Measurements from ENCODE around the gene COL9A2. TPM values are rescaled to one million over a fixed set of nuclear protein-coding genes. Genes with fewer than 3 reads are reported as not detected.
A peak's percentile ranks its signal among the peaks of the same experiment; 100 is the strongest.

COL9A2 gene
- polyA plus RNA-seq = 11.0 TPM
- long read RNA-seq, donor 1 = 0 reads
- long read RNA-seq, donor 2 = 0 reads
- long read RNA-seq, donor 3 = 0 reads
- long read RNA-seq, donor 4 = 0 reads
- long read RNA-seq, donor 5 = 0 reads
- long read RNA-seq, donor 6 = 0 reads
- long read RNA-seq, donor 7 = 0 reads
- long read RNA-seq, donor 8 = 0 reads
- long read RNA-seq, donor 9 = 0 reads
- long read RNA-seq, donor 10 = 0 reads
- long read RNA-seq, donor 11 = 0 reads

DNA sequence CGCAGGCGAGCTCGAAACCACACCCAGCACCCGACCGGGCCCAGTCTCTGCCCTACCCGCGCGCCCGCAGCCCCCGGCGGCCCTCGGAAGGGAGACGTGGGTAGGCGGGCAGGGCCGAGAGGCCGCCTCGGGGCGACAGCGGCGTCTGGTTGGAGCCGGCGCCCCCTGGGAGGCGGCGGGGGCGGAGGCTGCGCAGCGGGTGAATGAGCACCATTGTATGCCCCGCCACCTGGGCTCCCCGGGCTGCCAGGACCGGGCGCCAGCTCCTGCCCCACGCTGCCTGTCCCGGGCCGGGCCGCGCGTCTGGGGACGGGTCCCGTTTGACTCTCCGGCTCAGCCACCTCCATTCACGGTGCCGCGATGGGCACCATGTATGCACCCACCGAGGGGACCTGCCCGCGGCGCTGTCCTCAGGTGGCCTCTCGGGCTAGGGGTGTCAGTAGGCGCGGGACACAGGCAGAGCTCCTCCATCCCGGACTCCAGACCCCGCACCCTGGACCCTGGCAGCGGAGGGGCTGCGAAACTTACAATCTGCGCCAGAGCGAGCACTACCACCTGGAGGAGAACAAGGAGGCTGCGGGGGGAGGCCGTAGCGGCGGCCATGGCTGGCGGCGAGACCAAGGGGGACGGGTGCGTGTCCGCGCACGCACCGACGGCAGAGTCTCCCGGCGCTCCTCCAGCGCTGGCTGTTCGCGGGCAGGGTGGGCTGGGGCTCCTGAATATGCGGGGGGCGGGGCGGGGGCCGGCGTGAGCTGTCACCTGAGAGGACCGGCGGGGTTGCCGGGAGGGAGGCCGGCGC, at the start of gene COL9A2:
COL9A2 (minus strand) TSS at position 692 of the 799 bp plus-strand sequence; CDS start at position 603, 89 bp downstream.
- WGBS (ENCODE audit: insufficient coverage, low lambda C conversion rate) = no CpG with 5 or more reads among the region's 84 CpGs
- peaks cover 9% of the 10 kb centered on the region for H3K9me3 ChIP-seq (ENCODE audit: control insufficient read depth, low read depth, low read length)
- DNase-seq = peak in 1 of 2 donors; percentile 66
- H3K4me3 ChIP-seq (ENCODE audit: low read length) = peak within 1 kb of the TSS; percentile 31
- no peaks in the 10 kb centered on the region for H3K36me3 ChIP-seq (ENCODE audit: control insufficient read depth, insufficient read depth, low read length)
- peaks cover 50% of the 10 kb centered on the region for H3K27me3 ChIP-seq (ENCODE audit: control insufficient read depth, insufficient read depth, low read length)
- no peak within 1 kb of the TSS for H3K27ac ChIP-seq (ENCODE audit: low read length)
- H3K4me1 ChIP-seq (ENCODE audit: control insufficient read depth, insufficient read depth, low read length) = peaks cover 43% of the 10 kb centered on the region

DNA sequence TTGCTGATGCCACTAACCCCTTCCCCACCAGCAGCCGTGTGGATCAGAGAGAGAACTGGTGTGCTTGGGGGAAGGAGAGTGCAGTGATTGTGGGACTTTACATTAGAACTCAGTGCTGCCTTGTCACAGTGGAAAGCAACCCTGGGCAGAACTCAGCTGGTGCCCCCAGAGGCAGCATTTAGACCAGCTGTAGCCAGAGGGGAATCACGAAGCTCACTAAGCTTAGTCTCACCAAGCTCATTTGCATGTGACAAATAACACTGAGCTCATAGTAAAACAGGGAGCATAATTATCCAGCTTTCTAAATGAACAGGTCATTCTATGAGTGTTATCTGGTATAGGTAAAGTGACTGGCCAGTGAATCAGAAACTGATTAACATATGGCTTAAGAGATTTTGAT, 46.6 kb upstream of the COL9A2 start:
- no CpG with 5 or more reads among the region's 2 CpGs for WGBS (ENCODE audit: insufficient coverage, low lambda C conversion rate)
- no peak overlapping the region for H3K4me3 ChIP-seq (ENCODE audit: low read length)
- peaks cover 5% of the 10 kb centered on the region for H3K9me3 ChIP-seq (ENCODE audit: control insufficient read depth, low read depth, low read length)
- no peaks in the 10 kb centered on the region for H3K36me3 ChIP-seq (ENCODE audit: control insufficient read depth, insufficient read depth, low read length)
- no peak overlapping the region for H3K27ac ChIP-seq (ENCODE audit: low read length)
- H3K27me3 ChIP-seq (ENCODE audit: control insufficient read depth, insufficient read depth, low read length) = peaks cover 3% of the 10 kb centered on the region
- no peaks in the 10 kb centered on the region for H3K4me1 ChIP-seq (ENCODE audit: control insufficient read depth, insufficient read depth, low read length)
- DNase-seq = no peak

DNA sequence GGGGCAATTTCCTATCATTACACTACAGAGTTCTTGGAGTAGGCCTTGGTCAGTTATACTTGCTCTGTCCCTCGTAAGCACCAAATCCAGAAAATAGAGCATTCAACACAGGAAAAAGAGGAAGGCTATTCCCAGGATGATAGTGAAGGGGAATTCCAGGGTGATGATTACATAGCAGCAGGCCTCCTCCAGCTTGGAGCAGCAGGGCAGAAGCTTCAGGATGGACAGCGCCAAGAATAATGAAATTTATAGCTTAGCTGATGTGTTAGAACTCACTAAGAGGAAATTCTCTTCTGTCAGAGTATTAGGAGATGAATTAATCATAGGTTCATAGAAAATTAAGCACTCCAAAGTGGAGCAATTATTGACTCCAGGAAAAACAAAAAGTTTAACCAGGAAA, 45.6 kb upstream of the COL9A2 start:
- Histone ChIP-seq H3K27me3 (ENCODE audit: control insufficient read depth, insufficient read depth, low read length) (peaks cover 3% of the 10 kb centered on the region), H3K27ac (ENCODE audit: low read length) (no peak overlapping the region), H3K9me3 (ENCODE audit: control insufficient read depth, low read depth, low read length) (peaks cover 6% of the 10 kb centered on the region), H3K4me1 (ENCODE audit: control insufficient read depth, insufficient read depth, low read length) (no peaks in the 10 kb centered on the region), H3K36me3 (ENCODE audit: control insufficient read depth, insufficient read depth, low read length) (no peaks in the 10 kb centered on the region), H3K4me3 (ENCODE audit: low read length) (no peak overlapping the region)
- no CpG with 5 or more reads among the region's 2 CpGs for WGBS (ENCODE audit: insufficient coverage, low lambda C conversion rate)
- no peak for DNase-seq

DNA sequence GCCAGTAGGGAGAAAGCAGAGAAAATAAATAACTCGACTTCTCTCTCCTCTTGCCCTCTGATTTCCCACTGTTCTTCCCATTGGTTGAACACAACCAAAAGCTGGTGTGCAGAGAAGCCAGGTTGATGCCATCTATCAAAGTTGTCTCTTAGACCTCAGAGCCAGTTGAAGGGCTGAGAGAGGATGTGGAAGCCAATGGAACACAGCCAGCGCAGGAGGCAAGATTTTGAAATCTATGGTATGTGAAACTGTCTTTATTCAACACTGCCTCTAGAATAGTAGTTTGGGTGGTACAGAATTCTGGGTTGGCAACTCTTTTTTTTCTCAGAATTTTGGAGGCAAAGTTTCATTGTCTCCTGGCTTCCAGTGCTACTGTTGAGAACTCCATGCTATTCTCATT, 45.1 kb upstream of the COL9A2 start:
- H3K27ac ChIP-seq (ENCODE audit: low read length) = no peak overlapping the region
- peaks cover 11% of the 10 kb centered on the region for H3K9me3 ChIP-seq (ENCODE audit: control insufficient read depth, low read depth, low read length)
- H3K4me1 ChIP-seq (ENCODE audit: control insufficient read depth, insufficient read depth, low read length) = no peaks in the 10 kb centered on the region
- WGBS (ENCODE audit: insufficient coverage, low lambda C conversion rate) = no CpG with 5 or more reads among the region's 2 CpGs
- H3K36me3 ChIP-seq (ENCODE audit: control insufficient read depth, insufficient read depth, low read length) = no peaks in the 10 kb centered on the region
- H3K4me3 ChIP-seq (ENCODE audit: low read length) = no peak overlapping the region
- peaks cover 3% of the 10 kb centered on the region for H3K27me3 ChIP-seq (ENCODE audit: control insufficient read depth, insufficient read depth, low read length)
- no peak for DNase-seq

- WGBS (ENCODE audit: insufficient coverage, low lambda C conversion rate) = 71% methylated on average over 1 of the region's 4 CpGs
- no peak for DNase-seq
- no peak overlapping the region for H3K27ac ChIP-seq (ENCODE audit: low read length)
- H3K9me3 ChIP-seq (ENCODE audit: control insufficient read depth, low read depth, low read length) = peaks cover 12% of the 10 kb centered on the region
- peaks cover 3% of the 10 kb centered on the region for H3K27me3 ChIP-seq (ENCODE audit: control insufficient read depth, insufficient read depth, low read length)
- no peaks in the 10 kb centered on the region for H3K4me1 ChIP-seq (ENCODE audit: control insufficient read depth, insufficient read depth, low read length)
- H3K36me3 ChIP-seq (ENCODE audit: control insufficient read depth, insufficient read depth, low read length) = no peaks in the 10 kb centered on the region
- no peak overlapping the region for H3K4me3 ChIP-seq (ENCODE audit: low read length)
Measured at GRCh38 chr1:40361637-40362036, 44.6 kb upstream of the COL9A2 start.

- no peaks in the 10 kb centered on the region for H3K4me1 ChIP-seq (ENCODE audit: control insufficient read depth, insufficient read depth, low read length)
- no peak overlapping the region for H3K27ac ChIP-seq (ENCODE audit: low read length)
- WGBS (ENCODE audit: insufficient coverage, low lambda C conversion rate) = no CpG with 5 or more reads among the region's 1 CpG
- peaks cover 12% of the 10 kb centered on the region for H3K9me3 ChIP-seq (ENCODE audit: control insufficient read depth, low read depth, low read length)
- no peaks in the 10 kb centered on the region for H3K36me3 ChIP-seq (ENCODE audit: control insufficient read depth, insufficient read depth, low read length)
- peaks cover 3% of the 10 kb centered on the region for H3K27me3 ChIP-seq (ENCODE audit: control insufficient read depth, insufficient read depth, low read length)
- H3K4me3 ChIP-seq (ENCODE audit: low read length) = no peak overlapping the region
- no peak for DNase-seq
Measured at GRCh38 chr1:40361201-40361600, 44.1 kb upstream of the COL9A2 start.

- Histone ChIP-seq H3K27ac (ENCODE audit: low read length) (no peak overlapping the region), H3K4me3 (ENCODE audit: low read length) (no peak overlapping the region), H3K27me3 (ENCODE audit: control insufficient read depth, insufficient read depth, low read length) (peaks cover 3% of the 10 kb centered on the region), H3K4me1 (ENCODE audit: control insufficient read depth, insufficient read depth, low read length) (no peaks in the 10 kb centered on the region), H3K9me3 (ENCODE audit: control insufficient read depth, low read depth, low read length) (peaks cover 12% of the 10 kb centered on the region), H3K36me3 (ENCODE audit: control insufficient read depth, insufficient read depth, low read length) (no peaks in the 10 kb centered on the region)
- DNase-seq = no peak
Measured at GRCh38 chr1:40360631-40361030, 43.5 kb upstream of the COL9A2 start.

DNA sequence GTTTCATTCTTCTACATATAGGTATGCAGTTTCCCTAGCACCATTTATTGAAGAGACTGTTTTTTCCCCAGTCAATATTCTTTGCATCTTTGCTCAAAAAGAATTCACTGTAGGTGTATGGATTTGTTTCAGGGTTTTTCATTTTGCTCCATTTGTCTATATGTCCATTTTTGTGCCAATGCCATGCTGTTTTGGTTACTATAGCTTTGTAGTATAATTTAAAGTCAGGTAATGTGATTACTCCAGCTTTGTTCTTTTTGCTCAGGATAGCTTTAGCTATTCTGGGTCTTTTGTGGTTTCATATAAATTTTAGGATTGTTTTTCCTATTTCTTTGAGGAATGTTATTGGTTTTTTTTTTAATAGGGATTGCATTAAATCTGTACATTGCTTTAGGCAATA, 40.5 kb upstream of the COL9A2 start:
- H3K4me1 ChIP-seq (ENCODE audit: control insufficient read depth, insufficient read depth, low read length) = no peaks in the 10 kb centered on the region
- no peaks in the 10 kb centered on the region for H3K27me3 ChIP-seq (ENCODE audit: control insufficient read depth, insufficient read depth, low read length)
- no peak overlapping the region for H3K4me3 ChIP-seq (ENCODE audit: low read length)
- H3K27ac ChIP-seq (ENCODE audit: low read length) = no peak overlapping the region
- H3K36me3 ChIP-seq (ENCODE audit: control insufficient read depth, insufficient read depth, low read length) = no peaks in the 10 kb centered on the region
- DNase-seq = no peak
- peaks cover 12% of the 10 kb centered on the region for H3K9me3 ChIP-seq (ENCODE audit: control insufficient read depth, low read depth, low read length)

GRCh38 chr1:40353082-40353481, 36.0 kb upstream of the COL9A2 start:
- H3K27ac ChIP-seq (ENCODE audit: low read length) = no peak overlapping the region

GRCh38 chr1:40352126-40352525, 35.0 kb upstream of the COL9A2 start:
- DNase-seq = no peak
- no CpG with 5 or more reads among the region's 3 CpGs for WGBS (ENCODE audit: insufficient coverage, low lambda C conversion rate)
- no peaks in the 10 kb centered on the region for H3K36me3 ChIP-seq (ENCODE audit: control insufficient read depth, insufficient read depth, low read length)
- no peak overlapping the region for H3K27ac ChIP-seq (ENCODE audit: low read length)
- peaks cover under 1% of the 10 kb centered on the region for H3K9me3 ChIP-seq (ENCODE audit: control insufficient read depth, low read depth, low read length)
- H3K4me1 ChIP-seq (ENCODE audit: control insufficient read depth, insufficient read depth, low read length) = no peaks in the 10 kb centered on the region
- H3K27me3 ChIP-seq (ENCODE audit: control insufficient read depth, insufficient read depth, low read length) = no peaks in the 10 kb centered on the region
- no peak overlapping the region for H3K4me3 ChIP-seq (ENCODE audit: low read length)

More at GRCh38 chr1:40353082-40353481, 36.0 kb upstream of the COL9A2 start:
- DNase-seq = no peak
- H3K4me1 ChIP-seq (ENCODE audit: control insufficient read depth, insufficient read depth, low read length) = no peaks in the 10 kb centered on the region
- WGBS (ENCODE audit: insufficient coverage, low lambda C conversion rate) = 80% methylated on average over 1 of the region's 3 CpGs
- H3K36me3 ChIP-seq (ENCODE audit: control insufficient read depth, insufficient read depth, low read length) = no peaks in the 10 kb centered on the region
- no peaks in the 10 kb centered on the region for H3K27me3 ChIP-seq (ENCODE audit: control insufficient read depth, insufficient read depth, low read length)
- no peak overlapping the region for H3K4me3 ChIP-seq (ENCODE audit: low read length)
- peaks cover 8% of the 10 kb centered on the region for H3K9me3 ChIP-seq (ENCODE audit: control insufficient read depth, low read depth, low read length)

GRCh38 chr1:40351124-40351523, 34.0 kb upstream of the COL9A2 start:
- Histone ChIP-seq H3K4me1 (ENCODE audit: control insufficient read depth, insufficient read depth, low read length) (no peaks in the 10 kb centered on the region), H3K27me3 (ENCODE audit: control insufficient read depth, insufficient read depth, low read length) (no peaks in the 10 kb centered on the region), H3K9me3 (ENCODE audit: control insufficient read depth, low read depth, low read length) (no peaks in the 10 kb centered on the region), H3K36me3 (ENCODE audit: control insufficient read depth, insufficient read depth, low read length) (no peaks in the 10 kb centered on the region), H3K4me3 (ENCODE audit: low read length) (no peak overlapping the region), H3K27ac (ENCODE audit: low read length) (no peak overlapping the region)
- no CpG with 5 or more reads among the region's 2 CpGs for WGBS (ENCODE audit: insufficient coverage, low lambda C conversion rate)
- DNase-seq = no peak

Measured in large intestine (tissue), 12 donors.